CD4-positive, alpha-beta T cell (primary cell): ENCODE results near the gene LAMA4. TPM values are rescaled to one million over a fixed set of nuclear protein-coding genes. Genes with fewer than 3 reads are reported as not detected.

Experiments used
- ATAC-seq: fragments of 200-7000 bp; cut with Tn5 transposase; one replicate; pipeline ENCODE4 v1.10.0; 2022; ENCODE audit warnings: mild to moderate bottlenecking; ENCODE audit not compliant: poor library complexity
- CTCF ChIA-PET: fragments of 350-600 bp; sonication (Branson Sonifier 250); formaldehyde crosslinking; loops from one replicate; lab custom pipeline; 2021; ENCODE audit warnings: antibody characterized with exemption, inconsistent platforms; lab: Charles Lee
- POLR2A ChIA-PET: fragments of 350-600 bp; sonication (Branson Sonifier 250); formaldehyde crosslinking; loops from one replicate; lab custom pipeline; 2021; ENCODE audit warnings: antibody characterized with exemption, inconsistent platforms; lab: Charles Lee
- DNase-seq, 14 experiments: peaks; one replicate each; pipeline ENCODE4 v3.0.0-alpha.2; 2013 to 2020; ENCODE audit warnings: mixed read lengths in 2 of 14
- H3K27ac ChIP-seq, 2 donors: one replicate each; pipeline versions ENCODE4 v1.5.1 to v1.7.0; 2013; ENCODE audit warnings: low read length in 2 of 2, low read depth in 1 of 2, mild to moderate bottlenecking in 1 of 2
- H3K27me3 ChIP-seq, 2 experiments: 1 replicate in 1 of 2; 2 replicates in 1 of 2; pipeline versions ENCODE4 v1.6.1 to v1.7.0; 2013; ENCODE audit warnings: low read length in 2 of 2, control low read depth in 1 of 2, mild to moderate bottlenecking in 1 of 2, moderate library complexity in 1 of 2; ENCODE audit not compliant: insufficient read depth in 2 of 2, control insufficient read depth in 1 of 2
- H3K36me3 ChIP-seq: one replicate; pipeline ENCODE4 v1.6.1; 2013; ENCODE audit warnings: low read length, control low read depth; ENCODE audit not compliant: insufficient read depth
- H3K4me1 ChIP-seq: one replicate; pipeline ENCODE4 v1.6.1; 2013; ENCODE audit warnings: low read length, control low read depth; ENCODE audit not compliant: insufficient read depth
- H3K4me3 ChIP-seq: one replicate; pipeline ENCODE4 v1.5.1; 2013; ENCODE audit warnings: mild to moderate bottlenecking, low read length, moderate library complexity
- H3K9me3 ChIP-seq, 2 experiments: 1 replicate in 1 of 2; 2 replicates in 1 of 2; pipeline versions ENCODE4 v1.6.1 to v1.7.0; 2013; ENCODE audit warnings: low read length in 2 of 2, mild to moderate bottlenecking in 2 of 2, control low read depth in 1 of 2, moderate library complexity in 1 of 2; ENCODE audit not compliant: control insufficient read depth in 1 of 2, insufficient read depth in 1 of 2
- H3K27ac Mint-ChIP-seq: one replicate; pipeline ENCODE4 v1.8.0; 2020; ENCODE audit warnings: mixed read lengths
- H3K27me3 Mint-ChIP-seq: one replicate; pipeline ENCODE4 v1.8.0; 2021; ENCODE audit warnings: mixed read lengths
- H3K36me3 Mint-ChIP-seq: one replicate; pipeline ENCODE4 v1.8.0; 2021; ENCODE audit warnings: low read depth, mixed read lengths
- H3K4me1 Mint-ChIP-seq: one replicate; pipeline ENCODE4 v1.8.0; 2021; ENCODE audit warnings: low read depth, mixed read lengths
- H3K4me3 Mint-ChIP-seq: one replicate; pipeline ENCODE4 v1.8.0; 2020; ENCODE audit warnings: mild to moderate bottlenecking, mixed read lengths
- H3K9me3 Mint-ChIP-seq: one replicate; pipeline ENCODE4 v1.8.0; 2020; ENCODE audit warnings: mixed read lengths
- intact Hi-C, 2 experiments: fragments of 100-400 bp; cut with DNase I in 1 of 2; cut with micrococcal nuclease in 1 of 2; formaldehyde crosslinking; loops; one replicate each; pipeline versions ENCODE4 v1.15.1 to v1.9.0; 2023 to 2025; cut with DNase I, micrococcal nuclease
- total RNA-seq, 174 experiments: library from RNA in 2 of 174; stranded (reverse) in 2 of 174; gene quantifications; one replicate each; pipeline ENCODE4 v1.2.3 and lab custom pipeline; 2021 to 2026
- TF ChIP-seq, protein P1 (sequence below): fragments of 200-600 bp; IDR thresholded peaks from one replicate; pipeline ENCODE4 v1.8.0; 2022; ENCODE audit warnings: antibody characterized with exemption, mild to moderate bottlenecking

The LAMA4 gene
- total RNA-seq, 2 experiments from 2014 or later, result not detected

DNA sequence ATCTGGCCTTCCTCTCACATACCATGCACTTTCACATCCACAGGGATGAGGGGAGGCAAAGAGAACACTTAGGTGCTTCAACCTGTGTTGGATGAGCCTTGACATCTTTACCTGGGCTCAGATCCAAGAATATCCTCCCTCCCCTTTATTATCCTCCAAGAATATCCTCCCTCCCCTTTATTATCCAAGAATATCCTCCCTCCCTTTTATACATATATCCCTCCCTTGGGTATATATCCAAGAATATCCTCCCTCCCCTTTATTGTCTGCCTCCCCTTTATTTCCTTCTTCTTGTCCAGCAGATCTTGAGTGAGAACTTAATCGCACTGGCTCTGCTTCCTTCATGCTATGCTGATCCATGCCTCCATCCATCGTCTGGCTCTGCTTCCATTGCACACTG lies 30.3 kb downstream of the LAMA4 start:
- no peak overlapping the region for H3K4me3 Mint-ChIP-seq

DNA sequence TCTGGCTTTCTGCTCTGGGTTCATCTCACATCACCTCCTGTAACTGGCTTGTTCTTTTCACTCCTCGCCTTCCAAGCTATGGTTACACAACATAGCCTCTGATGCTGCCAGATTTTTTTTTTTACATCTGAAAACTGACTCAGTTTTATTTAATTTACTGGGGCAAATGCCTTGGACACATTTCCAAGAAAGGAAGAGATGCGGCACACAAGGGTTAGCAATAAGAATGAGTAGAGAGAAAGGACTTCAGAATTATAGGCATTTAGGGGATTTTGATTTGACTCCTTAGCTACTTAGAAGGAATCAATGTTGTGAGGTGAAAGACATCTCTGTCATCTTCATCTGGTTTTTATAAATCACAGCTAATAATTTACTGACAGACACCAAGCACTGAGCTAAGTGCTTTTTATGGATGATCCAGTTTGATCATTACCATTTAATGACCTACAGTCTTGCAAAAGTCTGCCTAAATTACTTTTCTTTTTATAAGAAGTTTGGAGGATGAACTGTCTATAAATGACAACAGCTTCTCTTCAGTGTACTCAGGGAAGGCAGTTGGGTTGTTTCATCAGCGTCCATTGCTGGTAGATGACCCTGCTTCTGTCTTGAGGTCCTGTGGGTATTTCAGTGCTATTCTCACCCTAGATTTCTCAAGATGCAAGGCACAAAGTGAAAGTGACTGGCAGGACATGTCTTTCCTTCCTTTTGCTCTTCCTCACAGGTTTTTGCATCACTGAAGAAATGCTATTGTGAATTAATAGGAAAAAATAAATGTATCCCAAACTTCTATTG lies 31.1 kb downstream of the LAMA4 start:
- POLR2A ChIA-PET, result no interaction called here
- no peaks in the 10 kb centered on the region for H3K4me1 ChIP-seq
- Mint-ChIP-seq H3K27me3 (peaks cover 15% of the 10 kb centered on the region), H3K27ac (no peak overlapping the region), H3K36me3 (no peaks in the 10 kb centered on the region), H3K4me3 (no peak overlapping the region), H3K4me1 (no peaks in the 10 kb centered on the region), H3K9me3 (no peaks in the 10 kb centered on the region)
- DNase-seq (no peak), ATAC-seq (no peak)
- intact Hi-C loops, result no loop called here
- no peaks in the 10 kb centered on the region for H3K27me3 ChIP-seq
- H3K27ac ChIP-seq, result no peak overlapping the region
- TF ChIP-seq, protein P1, sequence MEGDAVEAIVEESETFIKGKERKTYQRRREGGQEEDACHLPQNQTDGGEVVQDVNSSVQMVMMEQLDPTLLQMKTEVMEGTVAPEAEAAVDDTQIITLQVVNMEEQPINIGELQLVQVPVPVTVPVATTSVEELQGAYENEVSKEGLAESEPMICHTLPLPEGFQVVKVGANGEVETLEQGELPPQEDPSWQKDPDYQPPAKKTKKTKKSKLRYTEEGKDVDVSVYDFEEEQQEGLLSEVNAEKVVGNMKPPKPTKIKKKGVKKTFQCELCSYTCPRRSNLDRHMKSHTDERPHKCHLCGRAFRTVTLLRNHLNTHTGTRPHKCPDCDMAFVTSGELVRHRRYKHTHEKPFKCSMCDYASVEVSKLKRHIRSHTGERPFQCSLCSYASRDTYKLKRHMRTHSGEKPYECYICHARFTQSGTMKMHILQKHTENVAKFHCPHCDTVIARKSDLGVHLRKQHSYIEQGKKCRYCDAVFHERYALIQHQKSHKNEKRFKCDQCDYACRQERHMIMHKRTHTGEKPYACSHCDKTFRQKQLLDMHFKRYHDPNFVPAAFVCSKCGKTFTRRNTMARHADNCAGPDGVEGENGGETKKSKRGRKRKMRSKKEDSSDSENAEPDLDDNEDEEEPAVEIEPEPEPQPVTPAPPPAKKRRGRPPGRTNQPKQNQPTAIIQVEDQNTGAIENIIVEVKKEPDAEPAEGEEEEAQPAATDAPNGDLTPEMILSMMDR, result no peak
- H3K4me3 ChIP-seq, result no peak overlapping the region
- H3K9me3 ChIP-seq, result no peaks in the 10 kb centered on the region
- CTCF ChIA-PET, result no interaction called here
- H3K36me3 ChIP-seq, result no peaks in the 10 kb centered on the region

More for the DNA sequence above, 30.3 kb downstream of the LAMA4 start:
- intact Hi-C loops, result no loop called here
- ChIA-PET CTCF (no interaction called here), POLR2A (no interaction called here)
- H3K36me3 Mint-ChIP-seq, result no peaks in the 10 kb centered on the region
- H3K27me3 Mint-ChIP-seq, result peaks cover 15% of the 10 kb centered on the region
- TF ChIP-seq, protein P1, result no peak
- no peak overlapping the region for H3K27ac Mint-ChIP-seq
- Histone ChIP-seq H3K4me3 (no peak overlapping the region), H3K9me3 (no peaks in the 10 kb centered on the region), H3K4me1 (no peaks in the 10 kb centered on the region), H3K27me3 (no peaks in the 10 kb centered on the region), H3K27ac (no peak overlapping the region), H3K36me3 (no peaks in the 10 kb centered on the region)
- DNase-seq, result no peak
- ATAC-seq, result no peak
- no peaks in the 10 kb centered on the region for H3K4me1 Mint-ChIP-seq
- no peaks in the 10 kb centered on the region for H3K9me3 Mint-ChIP-seq

DNA sequence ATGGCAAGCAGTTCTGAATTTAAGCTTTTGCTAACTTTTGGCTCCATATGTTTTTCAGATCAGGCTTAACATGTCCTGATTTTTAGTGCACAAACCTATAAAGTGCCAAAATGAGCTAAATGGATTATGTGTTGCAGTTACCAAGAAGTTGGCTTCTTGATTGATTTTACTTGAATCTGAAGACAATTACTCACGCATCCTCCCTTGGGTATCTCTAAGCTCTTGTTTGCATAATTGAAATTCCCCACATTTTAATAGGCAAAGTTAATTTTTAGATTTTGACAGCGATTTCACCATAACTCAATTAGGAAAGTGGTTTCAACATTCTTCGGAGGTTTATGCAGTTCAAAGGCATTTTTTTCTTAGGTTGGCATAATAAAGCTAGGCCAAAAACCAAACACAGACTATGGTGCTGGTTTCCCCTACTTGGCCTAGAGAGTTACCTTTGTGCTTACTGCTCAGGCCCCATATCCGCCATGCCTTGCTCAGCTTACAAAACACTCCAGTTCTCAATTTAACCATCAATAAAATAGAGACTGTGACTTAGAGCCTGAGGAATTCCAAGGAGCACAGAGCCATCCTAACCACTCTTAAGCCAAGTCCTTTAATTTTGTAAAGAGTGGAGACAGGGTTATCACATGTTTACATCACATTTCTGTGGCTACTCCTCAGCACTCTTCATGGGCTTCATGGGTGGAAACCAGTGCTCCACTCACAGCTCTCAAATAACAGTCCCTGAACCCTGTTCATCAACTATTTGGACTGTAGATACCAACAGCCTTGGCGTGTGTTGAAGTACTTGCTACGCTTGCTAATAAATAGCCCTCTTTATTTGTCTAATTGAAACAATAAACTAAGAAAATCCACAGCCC lies 32.1 kb downstream of the LAMA4 start:
- DNase-seq (no peak), ATAC-seq (no peak)
- Mint-ChIP-seq H3K4me1 (no peaks in the 10 kb centered on the region), H3K27ac (no peak overlapping the region), H3K27me3 (peaks cover 15% of the 10 kb centered on the region), H3K4me3 (no peak overlapping the region), H3K9me3 (no peaks in the 10 kb centered on the region), H3K36me3 (no peaks in the 10 kb centered on the region)
- TF ChIP-seq, protein P1, result no peak
- Histone ChIP-seq H3K9me3 (no peaks in the 10 kb centered on the region), H3K27ac (no peak overlapping the region), H3K4me3 (no peak overlapping the region), H3K27me3 (no peaks in the 10 kb centered on the region), H3K36me3 (no peaks in the 10 kb centered on the region), H3K4me1 (no peaks in the 10 kb centered on the region)
- CTCF ChIA-PET, result interaction anchor here (1.0 kb wide), 1 partner anchor 14 kb away, joined by 3 read pairs; no protein-coding TSS in a partner anchor
- POLR2A ChIA-PET, result no interaction called here
- intact Hi-C loops, result no loop called here
